HepG2 (cell line): ENCODE data around the gene UBE2M. TPM values are rescaled to one million over a fixed set of nuclear protein-coding genes. Genes with fewer than 3 reads are reported as not detected.

ENCODE experiments used
- ARNT2 ChIP-seq: sonication (generic); formaldehyde crosslinking; IDR thresholded peaks from 2 replicates; pipeline ENCODE4 v1.8.0; 2022; ENCODE audit warnings: mild to moderate bottlenecking, low read depth, missing genetic modification reagents, moderate library complexity
- CBX1 ChIP-seq: IDR thresholded peaks from one replicate; pipeline ENCODE4 v1.6.1; 2016; ENCODE audit warnings: antibody characterized with exemption, low read depth
- KLF13 ChIP-seq: sonication (generic); formaldehyde crosslinking; IDR thresholded peaks from 2 replicates; pipeline ENCODE4 v1.4.0; 2020; ENCODE audit warnings: mild to moderate bottlenecking, missing genetic modification reagents
- KLF16 ChIP-seq, 2 experiments: sonication (generic) in 1 of 2; formaldehyde crosslinking in 1 of 2; IDR thresholded peaks; 2 replicates each; pipeline versions ENCODE4 v1.6.1 to v1.8.0; 2016 to 2023; ENCODE audit warnings: missing genetic modification reagents in 2 of 2, missing compliant biosample characterization in 1 of 2
- MLLT10 ChIP-seq: sonication (generic); formaldehyde crosslinking; IDR thresholded peaks from 2 replicates; pipeline ENCODE4 v1.4.0; 2020; ENCODE audit warnings: missing genetic modification reagents
- RNF2 ChIP-seq: fragments of 450-650 bp; conservative IDR thresholded peaks from 2 replicates; pipeline ENCODE4 v1.6.1; 2016; ENCODE audit warnings: low read depth
- TBX2 ChIP-seq: sonication (generic); formaldehyde crosslinking; IDR thresholded peaks from 2 replicates; pipeline ENCODE4 v1.5.0; 2020; ENCODE audit warnings: missing genetic modification reagents, mild to moderate bottlenecking, borderline replicate concordance
- TEAD2 ChIP-seq: sonication (generic); formaldehyde crosslinking; IDR thresholded peaks from 2 replicates; pipeline ENCODE4 v1.9.0; 2021; ENCODE audit warnings: missing genetic modification reagents
- ZNF430 ChIP-seq: sonication (generic); formaldehyde crosslinking; IDR thresholded peaks from 2 replicates; pipeline ENCODE4 v1.9.0; 2021; ENCODE audit warnings: mild to moderate bottlenecking, missing genetic modification reagents
- ZNF546 ChIP-seq: sonication (generic); formaldehyde crosslinking; conservative IDR thresholded peaks from 2 replicates; pipeline ENCODE4 v1.8.1; 2023; ENCODE audit warnings: mild to moderate bottlenecking, missing genetic modification reagents
- ZNF703 ChIP-seq: sonication (generic); formaldehyde crosslinking; IDR thresholded peaks from 2 replicates; pipeline ENCODE4 v1.5.1; 2020; ENCODE audit warnings: missing genetic modification reagents, mild to moderate bottlenecking, moderate library complexity, borderline replicate concordance
- ZNF737 ChIP-seq: sonication (generic); formaldehyde crosslinking; IDR thresholded peaks from 2 replicates; pipeline ENCODE4 v1.5.0; 2020; ENCODE audit warnings: missing genetic modification reagents, mild to moderate bottlenecking, borderline replicate concordance
- ZNF768 ChIP-seq: sonication (generic); formaldehyde crosslinking; IDR thresholded peaks from 2 replicates; pipeline ENCODE4 v1.4.0; 2020; ENCODE audit warnings: missing genetic modification reagents
- polyA plus RNA-seq, 8 experiments: library from polyadenylated mRNA; depleted of rRNA in 3 of 8; stranded (reverse) in 7 of 8; unstranded in 1 of 8; fragments of >200 nt; fragmentation: Illumina TruSeq in 4 of 8; extraction: Trizol in 4 of 8; gene quantifications; 2 replicates each; pipeline versions ENCODE4 v1.2.1 to v1.2.3, GENCODE V29; 2011 to 2016; ENCODE audit warnings: low read depth in 4 of 8, missing spikeins in 1 of 8, mixed read lengths in 1 of 8; ENCODE audit not compliant: insufficient read depth in 1 of 8
- total RNA-seq, 5 experiments: library from RNA; depleted of rRNA; stranded (reverse); fragments of >200 nt; fragmentation: Illumina TruSeq; extraction: Trizol; gene quantifications; 2 replicates each; pipeline ENCODE4 v1.2.3, GENCODE V29; 2016; ENCODE audit warnings: low read depth in 1 of 5
- TF ChIP-seq, protein P1 (sequence below): sonication (generic); formaldehyde crosslinking; IDR thresholded peaks from 2 replicates; pipeline ENCODE4 v1.4.0; 2020; ENCODE audit warnings: missing genetic modification reagents
- TF ChIP-seq, protein P2 (sequence below): IDR thresholded peaks from 2 replicates; pipeline ENCODE4 v1.6.1; 2016; ENCODE audit warnings: missing compliant biosample characterization, missing genetic modification reagents, borderline replicate concordance
- TF ChIP-seq, protein P3 (sequence below): sonication (generic); formaldehyde crosslinking; IDR thresholded peaks from 2 replicates; pipeline ENCODE4 v1.9.0; 2021; ENCODE audit warnings: missing genetic modification reagents, borderline replicate concordance
- TF ChIP-seq, protein P4 (sequence below): sonication (generic); formaldehyde crosslinking; IDR thresholded peaks from 2 replicates; pipeline ENCODE4 v1.4.0; 2020; ENCODE audit warnings: mild to moderate bottlenecking, low read depth, missing genetic modification reagents
- TF ChIP-seq, protein P5 (sequence below): sonication (generic); formaldehyde crosslinking; IDR thresholded peaks from 2 replicates; pipeline ENCODE4 v1.5.1; 2020; ENCODE audit warnings: missing genetic modification reagents, mild to moderate bottlenecking, borderline replicate concordance

Gene UBE2M
- total and polyA plus RNA-seq, 2 of the 13 experiments (the other 11 are each of a cell fraction or from before 2014, with no cell fraction given) = 36.2 to 50.3 TPM

DNA sequence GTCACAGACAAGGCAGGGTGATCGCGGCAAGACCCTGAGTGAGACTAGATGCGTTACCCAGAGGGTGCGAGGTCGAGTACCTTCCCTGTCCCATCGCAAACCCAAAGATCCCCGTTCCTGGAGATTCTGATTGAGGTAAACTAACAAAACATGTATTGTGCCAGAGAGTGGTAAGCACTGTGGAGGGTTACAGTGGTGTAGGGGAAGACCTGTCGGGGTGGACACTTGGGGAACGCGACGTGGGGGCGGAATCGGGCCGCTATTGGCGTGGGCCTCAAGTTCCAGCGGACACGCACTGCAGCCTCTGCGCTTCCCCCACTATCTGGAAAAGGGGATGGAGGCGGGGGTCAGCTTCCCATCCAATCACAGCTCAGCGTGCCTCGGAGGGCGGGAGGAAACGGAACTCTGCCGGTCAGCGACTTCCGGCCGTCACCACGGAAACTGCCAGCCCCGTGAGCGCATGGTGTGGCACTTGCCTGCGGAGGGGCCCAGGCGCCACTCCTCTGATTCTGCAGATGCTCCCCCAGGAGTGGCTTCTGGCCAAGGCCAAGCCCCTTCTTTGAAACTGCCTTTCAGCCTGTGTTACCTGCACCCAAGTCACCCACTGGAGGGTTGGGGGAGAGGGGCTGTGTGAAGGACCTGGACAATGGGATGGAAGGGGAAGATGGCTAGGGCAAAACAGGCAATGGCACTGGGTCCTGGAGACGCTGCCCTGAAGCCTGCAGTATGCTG, 1.0 kb upstream of the UBE2M start (continued):
- TF ChIP-seq, protein P1, sequence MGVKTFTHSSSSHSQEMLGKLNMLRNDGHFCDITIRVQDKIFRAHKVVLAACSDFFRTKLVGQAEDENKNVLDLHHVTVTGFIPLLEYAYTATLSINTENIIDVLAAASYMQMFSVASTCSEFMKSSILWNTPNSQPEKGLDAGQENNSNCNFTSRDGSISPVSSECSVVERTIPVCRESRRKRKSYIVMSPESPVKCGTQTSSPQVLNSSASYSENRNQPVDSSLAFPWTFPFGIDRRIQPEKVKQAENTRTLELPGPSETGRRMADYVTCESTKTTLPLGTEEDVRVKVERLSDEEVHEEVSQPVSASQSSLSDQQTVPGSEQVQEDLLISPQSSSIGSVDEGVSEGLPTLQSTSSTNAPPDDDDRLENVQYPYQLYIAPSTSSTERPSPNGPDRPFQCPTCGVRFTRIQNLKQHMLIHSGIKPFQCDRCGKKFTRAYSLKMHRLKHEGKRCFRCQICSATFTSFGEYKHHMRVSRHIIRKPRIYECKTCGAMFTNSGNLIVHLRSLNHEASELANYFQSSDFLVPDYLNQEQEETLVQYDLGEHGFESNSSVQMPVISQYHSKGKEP (CRISPR knock-in tag) = 0 out of 2 replicates have a peak, but pooled peaks have one; percentile 30
- TF ChIP-seq ZNF737 (peak; percentile 77; the same call in 1 of the 2 replicates), ARNT2 (CRISPR knock-in tag) (peak; percentile 17), ZNF768 (peak; percentile 59; the same call in 1 of the 2 replicates), CBX1 (no peak), MLLT10 (no peak), TEAD2 (CRISPR knock-in tag) (no peak), KLF13 (CRISPR knock-in tag) (no peak), RNF2 (peak; percentile 55; the same call in 1 of the 2 replicates), ZNF703 (CRISPR knock-in tag) (no peak), ZNF430 (peak; percentile 73), TBX2 (CRISPR knock-in tag) (peak; percentile 70; the same call in 1 of the 2 replicates), ZNF546 (peak; percentile 6; the same call in 1 of the 2 replicates), KLF16 (CRISPR knock-in tag; IDR thresholded peaks at IDR 0.05) (no peak; a peak in 1 of 4 replicates)
- TF ChIP-seq, protein P2, sequence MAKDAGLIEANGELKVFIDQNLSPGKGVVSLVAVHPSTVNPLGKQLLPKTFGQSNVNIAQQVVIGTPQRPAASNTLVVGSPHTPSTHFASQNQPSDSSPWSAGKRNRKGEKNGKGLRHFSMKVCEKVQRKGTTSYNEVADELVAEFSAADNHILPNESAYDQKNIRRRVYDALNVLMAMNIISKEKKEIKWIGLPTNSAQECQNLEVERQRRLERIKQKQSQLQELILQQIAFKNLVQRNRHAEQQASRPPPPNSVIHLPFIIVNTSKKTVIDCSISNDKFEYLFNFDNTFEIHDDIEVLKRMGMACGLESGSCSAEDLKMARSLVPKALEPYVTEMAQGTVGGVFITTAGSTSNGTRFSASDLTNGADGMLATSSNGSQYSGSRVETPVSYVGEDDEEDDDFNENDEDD (CRISPR knock-in tag) = peak; percentile 95
- TF ChIP-seq, protein P3, sequence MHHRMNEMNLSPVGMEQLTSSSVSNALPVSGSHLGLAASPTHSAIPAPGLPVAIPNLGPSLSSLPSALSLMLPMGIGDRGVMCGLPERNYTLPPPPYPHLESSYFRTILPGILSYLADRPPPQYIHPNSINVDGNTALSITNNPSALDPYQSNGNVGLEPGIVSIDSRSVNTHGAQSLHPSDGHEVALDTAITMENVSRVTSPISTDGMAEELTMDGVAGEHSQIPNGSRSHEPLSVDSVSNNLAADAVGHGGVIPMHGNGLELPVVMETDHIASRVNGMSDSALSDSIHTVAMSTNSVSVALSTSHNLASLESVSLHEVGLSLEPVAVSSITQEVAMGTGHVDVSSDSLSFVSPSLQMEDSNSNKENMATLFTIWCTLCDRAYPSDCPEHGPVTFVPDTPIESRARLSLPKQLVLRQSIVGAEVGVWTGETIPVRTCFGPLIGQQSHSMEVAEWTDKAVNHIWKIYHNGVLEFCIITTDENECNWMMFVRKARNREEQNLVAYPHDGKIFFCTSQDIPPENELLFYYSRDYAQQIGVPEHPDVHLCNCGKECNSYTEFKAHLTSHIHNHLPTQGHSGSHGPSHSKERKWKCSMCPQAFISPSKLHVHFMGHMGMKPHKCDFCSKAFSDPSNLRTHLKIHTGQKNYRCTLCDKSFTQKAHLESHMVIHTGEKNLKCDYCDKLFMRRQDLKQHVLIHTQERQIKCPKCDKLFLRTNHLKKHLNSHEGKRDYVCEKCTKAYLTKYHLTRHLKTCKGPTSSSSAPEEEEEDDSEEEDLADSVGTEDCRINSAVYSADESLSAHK (CRISPR knock-in tag) = no peak
- TF ChIP-seq, protein P4, sequence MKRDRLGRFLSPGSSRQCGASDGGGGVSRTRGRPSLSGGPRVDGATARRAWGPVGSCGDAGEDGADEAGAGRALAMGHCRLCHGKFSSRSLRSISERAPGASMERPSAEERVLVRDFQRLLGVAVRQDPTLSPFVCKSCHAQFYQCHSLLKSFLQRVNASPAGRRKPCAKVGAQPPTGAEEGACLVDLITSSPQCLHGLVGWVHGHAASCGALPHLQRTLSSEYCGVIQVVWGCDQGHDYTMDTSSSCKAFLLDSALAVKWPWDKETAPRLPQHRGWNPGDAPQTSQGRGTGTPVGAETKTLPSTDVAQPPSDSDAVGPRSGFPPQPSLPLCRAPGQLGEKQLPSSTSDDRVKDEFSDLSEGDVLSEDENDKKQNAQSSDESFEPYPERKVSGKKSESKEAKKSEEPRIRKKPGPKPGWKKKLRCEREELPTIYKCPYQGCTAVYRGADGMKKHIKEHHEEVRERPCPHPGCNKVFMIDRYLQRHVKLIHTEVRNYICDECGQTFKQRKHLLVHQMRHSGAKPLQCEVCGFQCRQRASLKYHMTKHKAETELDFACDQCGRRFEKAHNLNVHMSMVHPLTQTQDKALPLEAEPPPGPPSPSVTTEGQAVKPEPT (CRISPR knock-in tag) = peak; percentile 87
- TF ChIP-seq, protein P5, sequence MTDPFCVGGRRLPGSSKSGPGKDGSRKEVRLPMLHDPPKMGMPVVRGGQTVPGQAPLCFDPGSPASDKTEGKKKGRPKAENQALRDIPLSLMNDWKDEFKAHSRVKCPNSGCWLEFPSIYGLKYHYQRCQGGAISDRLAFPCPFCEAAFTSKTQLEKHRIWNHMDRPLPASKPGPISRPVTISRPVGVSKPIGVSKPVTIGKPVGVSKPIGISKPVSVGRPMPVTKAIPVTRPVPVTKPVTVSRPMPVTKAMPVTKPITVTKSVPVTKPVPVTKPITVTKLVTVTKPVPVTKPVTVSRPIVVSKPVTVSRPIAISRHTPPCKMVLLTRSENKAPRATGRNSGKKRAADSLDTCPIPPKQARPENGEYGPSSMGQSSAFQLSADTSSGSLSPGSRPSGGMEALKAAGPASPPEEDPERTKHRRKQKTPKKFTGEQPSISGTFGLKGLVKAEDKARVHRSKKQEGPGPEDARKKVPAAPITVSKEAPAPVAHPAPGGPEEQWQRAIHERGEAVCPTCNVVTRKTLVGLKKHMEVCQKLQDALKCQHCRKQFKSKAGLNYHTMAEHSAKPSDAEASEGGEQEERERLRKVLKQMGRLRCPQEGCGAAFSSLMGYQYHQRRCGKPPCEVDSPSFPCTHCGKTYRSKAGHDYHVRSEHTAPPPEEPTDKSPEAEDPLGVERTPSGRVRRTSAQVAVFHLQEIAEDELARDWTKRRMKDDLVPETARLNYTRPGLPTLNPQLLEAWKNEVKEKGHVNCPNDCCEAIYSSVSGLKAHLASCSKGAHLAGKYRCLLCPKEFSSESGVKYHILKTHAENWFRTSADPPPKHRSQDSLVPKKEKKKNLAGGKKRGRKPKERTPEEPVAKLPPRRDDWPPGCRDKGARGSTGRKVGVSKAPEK (CRISPR knock-in tag) = no peak
